ENCODE results near the gene MLPH.
A peak's percentile ranks its signal among the peaks of the same experiment; 100 is the strongest.
"Not testable (repeated sequence)": the region's sequence is repeated elsewhere in the genome, so short reads cannot be mapped to it uniquely, and the experiment has no call there.

Gene MLPH

DNA sequence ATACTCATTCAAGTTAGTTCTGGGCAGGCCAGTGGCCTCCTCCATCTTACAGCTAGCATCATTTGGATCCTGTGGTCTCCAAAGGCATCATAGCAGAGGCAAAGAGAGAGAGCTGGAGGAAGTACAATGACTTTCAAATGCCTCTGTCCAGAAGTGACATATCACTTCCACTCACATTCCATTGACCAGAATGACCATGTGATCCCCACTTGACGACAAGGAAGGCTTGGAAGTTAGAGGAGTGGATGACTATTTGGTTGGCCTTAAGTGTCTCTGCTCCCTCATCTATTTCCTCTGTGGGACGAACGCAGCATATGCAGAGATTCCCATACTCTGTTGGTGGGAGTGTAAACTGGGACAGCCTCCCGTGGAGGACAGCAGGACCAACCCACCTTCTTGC, 27.8 kb upstream of the MLPH start:
- no peak for DNase-seq

DNA sequence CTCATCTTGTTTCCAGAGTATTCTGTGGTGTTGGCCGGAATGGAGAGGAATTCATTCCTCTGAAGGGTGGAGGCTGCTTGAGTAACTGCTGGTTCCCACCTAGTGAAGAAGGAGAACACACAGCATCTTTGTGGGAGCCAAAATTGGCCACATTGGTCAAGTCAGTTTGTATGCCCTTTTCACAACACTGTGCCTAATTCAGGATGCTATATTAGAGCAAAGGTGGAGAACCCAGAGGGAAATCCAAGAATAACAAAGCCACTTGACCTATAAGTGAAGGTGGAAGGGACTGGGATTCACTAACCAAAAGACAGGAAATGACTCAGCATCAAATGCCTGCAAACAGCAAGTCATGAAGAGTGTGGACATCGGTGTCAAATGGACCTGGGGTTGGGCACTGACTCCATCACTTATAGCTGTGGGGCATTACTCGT, 27.3 kb upstream of the MLPH start:
- DNase-seq, result no peak

DNA sequence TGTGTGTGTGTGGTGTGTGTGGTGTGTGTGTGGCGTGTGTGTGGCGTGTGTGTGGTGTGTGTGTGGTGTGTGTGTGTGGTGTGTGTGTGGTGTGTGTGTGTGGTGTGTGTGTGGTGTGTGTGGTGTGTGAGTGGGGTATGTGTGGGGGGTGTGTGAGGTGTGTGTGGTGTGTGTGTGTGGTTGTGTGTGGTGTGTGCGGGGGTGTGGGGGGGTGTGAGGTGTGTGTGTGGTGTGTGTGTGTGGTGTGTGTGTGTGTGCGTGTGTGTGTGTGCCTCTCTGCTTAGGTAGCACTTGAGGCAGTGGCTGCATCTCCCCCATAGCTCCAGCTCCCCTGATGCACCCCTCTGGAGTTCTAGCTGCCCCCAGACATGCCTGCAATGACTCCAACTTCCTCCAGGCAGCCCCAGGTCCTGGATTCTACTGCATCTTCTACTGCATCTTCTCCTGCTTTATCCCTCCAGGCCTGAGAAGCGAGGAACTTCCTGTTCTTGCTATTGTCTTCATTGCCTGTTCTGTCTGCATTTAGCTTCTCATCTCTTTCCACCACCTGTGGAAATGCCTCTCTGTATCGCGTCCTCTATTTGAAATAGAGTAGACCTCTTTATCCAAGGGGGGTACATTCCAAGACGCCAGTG, 22.2 kb upstream of the MLPH start:
- no peak for DNase-seq

DNA sequence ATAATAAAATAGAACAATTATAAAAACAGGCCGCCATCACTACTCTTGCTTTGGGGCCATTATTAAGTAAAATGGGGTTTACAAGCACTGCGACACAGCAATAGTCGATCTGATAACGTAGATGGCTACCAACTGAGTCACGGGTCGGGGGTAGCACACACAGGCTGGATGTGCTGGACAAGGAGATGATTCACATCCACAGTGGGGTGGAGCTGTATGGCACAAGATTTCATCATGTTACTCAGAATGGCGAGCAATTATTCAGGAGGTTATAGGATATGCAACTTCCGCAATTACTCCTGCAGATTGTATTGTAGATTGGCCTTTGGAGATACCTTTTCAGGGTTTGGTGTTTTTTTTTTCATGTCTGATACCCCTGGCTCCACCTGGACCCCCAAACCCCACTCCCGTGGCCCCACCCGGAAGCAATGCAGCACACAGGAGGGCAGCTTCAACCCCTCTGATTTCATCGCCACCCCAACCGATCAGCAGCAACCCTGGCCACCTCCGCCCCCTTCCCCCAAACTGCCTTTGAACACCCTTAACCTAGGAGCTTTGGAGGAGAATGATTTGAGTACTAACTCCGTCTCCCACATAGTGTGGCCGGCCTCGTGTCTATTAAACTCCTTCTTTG, 21.4 kb upstream of the MLPH start:
- no peak for DNase-seq

DNA sequence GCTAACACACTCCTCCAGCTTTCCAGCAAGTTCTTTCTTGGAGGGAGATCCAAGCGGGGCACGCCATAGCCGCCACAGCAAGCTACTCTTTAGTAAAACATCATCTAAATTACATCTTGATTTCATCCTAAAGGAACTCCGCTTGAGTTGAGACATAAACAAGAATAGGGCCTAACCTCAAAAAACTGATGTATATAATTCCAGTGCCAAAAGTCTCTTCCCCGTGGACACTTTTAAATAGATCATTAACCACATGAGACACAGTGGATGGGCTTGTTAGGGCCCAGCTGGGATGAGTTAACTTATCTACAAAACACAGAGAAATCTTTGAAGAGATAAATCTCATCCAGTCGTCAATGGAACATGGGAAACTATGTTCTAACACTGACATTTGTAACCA, 20.8 kb upstream of the MLPH start:
- DNase-seq, result no peak

DNA sequence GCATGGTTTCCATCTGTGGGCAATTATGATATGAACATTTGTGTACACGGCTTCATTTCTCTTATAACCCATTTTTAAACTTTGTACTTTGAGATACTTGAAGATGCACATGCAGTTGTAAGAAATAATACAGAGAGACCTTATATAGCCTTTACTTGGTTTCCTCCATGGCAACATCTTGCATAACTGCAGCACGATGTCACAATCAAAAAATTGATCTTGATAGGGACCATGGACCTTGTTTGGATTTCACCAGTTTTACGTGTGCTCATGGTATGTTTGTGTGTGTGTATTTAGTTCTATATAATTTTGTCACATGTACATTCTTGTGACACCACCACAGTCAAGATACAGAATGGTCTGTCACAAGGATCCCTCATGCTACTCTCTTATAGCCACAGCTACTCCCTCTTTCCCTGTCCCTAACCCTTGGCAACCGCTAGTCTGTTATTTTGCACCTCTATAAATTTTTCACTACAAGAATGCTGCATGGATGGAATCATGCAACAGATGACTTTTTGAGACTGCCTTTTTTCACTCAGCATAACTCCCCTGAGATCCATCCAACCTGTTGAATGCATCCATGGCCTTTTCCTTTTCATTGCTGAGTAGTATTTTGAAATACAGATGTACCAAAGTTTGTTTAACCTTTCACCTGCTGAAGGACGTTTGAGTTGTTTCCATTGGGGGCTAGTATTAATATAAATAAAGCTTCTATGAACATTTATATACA, 19.4 kb upstream of the MLPH start:
- DNase-seq, result no peak

DNA sequence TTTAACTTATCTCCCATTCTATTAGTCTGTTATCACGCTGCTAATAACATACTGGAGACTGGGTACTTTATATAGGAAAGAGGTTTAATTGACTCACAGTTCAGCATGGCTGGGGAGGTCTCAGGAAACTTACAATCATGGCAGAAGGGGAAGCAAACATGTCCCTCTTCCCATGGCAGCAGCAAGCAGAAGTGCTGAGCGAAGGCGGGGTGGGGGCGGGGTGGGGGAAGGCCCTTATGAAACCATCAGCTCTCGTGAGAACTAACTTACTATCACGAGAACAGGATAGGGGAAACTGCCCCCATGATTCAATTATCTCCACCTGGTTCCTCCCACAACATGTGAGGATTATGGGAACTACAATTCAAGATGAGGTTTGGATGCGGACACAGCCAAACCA, 17.6 kb upstream of the MLPH start:
- not testable (repeated sequence) for DNase-seq

DNA sequence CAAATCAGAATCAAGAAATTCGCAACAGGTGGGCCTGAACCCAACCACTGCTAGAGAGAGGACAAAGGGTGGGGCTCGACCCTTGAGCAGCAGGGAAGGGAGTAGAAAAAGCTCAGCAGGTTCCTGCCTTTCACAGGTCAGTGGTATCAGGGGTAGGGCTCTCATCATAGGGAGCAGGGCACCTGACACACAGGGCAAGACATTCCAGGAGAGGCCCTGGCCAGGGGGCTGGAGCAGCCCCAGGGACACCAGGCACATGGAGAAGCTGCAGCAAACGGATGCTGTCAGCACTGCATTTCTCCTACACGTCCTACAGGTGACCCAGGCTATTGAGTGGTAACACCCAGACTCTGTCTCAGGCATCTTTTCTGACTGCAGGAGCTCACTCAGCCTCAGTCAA, 17.2 kb upstream of the MLPH start:
- no peak for DNase-seq

DNA sequence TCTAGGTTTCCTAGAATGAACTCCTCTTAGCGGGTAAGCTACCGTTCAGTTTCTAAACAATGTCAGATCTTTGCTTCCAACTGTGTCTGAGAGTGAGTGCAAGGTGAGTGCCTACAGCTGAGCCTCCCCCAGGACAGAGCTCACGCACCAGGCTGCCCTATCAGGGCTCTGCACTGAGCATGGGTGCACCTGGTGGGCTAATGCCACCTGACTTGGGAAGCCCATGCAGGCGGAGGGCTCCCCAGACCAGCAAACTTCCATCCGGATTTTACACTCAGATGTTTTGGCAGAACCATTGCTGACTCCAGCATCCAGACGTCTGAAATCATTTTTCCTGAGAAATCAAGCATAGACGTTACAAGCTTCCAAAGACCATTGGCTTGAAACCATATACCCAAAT, 16.1 kb upstream of the MLPH start:
- no peak for DNase-seq

DNA sequence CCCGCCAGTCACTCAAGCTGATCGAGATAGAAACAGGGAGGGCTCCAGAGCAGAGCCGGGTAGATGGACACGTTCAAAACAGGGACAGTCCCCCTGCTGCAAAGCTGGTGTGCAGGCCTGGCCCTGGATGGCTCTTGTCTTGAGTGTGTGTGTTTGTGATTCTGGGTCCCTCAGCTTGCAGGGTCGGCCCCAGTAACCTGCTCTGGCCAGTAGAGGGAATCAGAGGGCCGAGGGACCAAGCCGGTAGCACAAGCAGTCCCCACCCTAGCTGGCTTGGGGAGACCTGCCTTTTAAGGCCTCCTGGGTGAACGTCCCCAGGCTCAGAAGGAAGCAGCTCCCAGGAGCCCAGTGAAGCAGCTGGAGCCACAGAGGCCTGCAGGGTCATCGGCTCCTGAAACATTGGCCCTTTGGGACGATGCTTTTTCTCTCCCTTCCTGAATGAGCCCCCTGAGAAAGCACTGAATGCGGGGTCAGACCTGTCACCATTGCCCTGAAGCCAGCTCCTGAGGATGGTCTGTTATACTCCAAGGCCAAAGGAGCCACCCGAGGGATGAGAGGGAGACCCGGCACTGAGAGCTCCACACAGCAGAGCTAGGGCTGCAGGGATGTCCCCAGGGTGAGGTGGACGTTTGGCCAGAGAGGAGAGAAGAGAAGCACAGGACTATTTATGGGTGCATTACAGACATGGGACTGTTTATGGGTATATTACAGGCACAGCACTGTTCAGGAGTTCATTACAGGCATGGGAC, 15.4 kb upstream of the MLPH start:
- peak; percentile 14 for DNase-seq

DNA sequence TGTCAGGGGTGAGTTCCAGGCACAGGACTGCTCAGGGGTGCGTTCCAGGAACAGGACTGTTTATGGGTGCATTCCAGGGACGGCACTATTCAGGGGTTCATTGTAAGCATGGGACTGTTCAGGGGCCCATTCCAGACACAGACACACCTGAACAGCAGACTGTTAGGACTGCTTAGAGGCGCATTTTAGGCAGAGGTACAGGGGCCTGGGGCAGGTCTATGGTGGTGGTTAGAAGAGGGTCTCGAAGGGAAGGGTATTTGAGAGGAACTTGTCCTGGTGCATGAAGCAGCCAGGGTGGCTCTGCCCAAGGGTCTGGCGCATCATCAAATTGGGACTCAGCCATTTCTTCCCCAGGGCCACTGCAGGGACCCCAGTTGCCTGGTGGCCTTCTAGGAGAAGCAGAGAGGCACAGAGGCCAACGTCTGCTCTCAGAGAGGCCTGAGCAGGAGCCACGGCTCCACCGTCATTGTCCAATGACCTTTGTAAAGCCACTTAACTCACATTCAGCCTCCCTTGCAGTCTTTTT, 14.8 kb upstream of the MLPH start:
- no peak for DNase-seq

DNA sequence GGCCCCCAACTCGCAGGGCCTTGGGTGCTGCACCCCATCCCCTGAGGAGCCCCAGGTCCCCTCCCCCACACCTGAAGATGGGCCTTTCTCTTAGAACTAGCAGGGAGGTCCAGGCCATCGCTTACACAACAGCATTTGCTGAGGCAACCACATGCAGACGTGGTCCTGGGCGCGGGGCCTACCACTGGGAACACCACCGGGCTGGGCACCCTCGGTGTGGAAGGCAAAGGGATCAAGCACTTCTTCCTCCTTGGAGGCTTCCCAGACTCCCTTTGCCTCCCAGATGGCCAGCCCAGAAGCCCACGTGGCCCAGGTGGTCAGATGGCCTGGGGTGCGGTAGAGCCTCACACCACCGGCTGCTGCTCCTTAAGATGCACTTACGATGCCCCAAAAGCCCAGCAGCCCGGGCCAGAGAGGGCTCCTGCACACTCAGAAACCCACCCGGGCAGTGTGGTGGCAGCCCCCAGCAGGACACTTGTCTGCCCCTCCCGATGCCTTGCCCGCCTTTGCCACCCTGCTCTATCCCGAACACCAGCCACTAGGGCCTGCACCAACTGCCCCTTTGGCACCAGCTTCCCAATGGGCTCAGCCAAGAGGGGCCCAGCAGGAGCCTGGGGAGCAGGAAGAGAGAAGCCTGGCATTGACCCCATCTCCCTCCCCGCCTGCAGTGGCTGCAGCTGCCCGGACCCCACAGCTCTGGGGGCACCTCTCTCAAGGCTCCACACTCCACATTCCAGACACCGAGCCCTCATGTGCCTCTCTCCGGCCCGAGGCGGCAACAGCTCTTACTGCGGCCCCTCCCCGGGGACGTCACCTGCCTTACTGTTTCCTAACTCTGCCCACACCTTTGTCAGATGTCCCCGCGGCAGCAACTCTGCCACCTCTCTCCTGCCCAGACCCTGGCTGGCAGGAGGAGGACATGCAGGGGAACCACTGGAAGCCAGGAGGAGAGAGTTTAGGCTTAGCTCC, 13.9 kb upstream of the MLPH start:
- no peak for DNase-seq

DNA sequence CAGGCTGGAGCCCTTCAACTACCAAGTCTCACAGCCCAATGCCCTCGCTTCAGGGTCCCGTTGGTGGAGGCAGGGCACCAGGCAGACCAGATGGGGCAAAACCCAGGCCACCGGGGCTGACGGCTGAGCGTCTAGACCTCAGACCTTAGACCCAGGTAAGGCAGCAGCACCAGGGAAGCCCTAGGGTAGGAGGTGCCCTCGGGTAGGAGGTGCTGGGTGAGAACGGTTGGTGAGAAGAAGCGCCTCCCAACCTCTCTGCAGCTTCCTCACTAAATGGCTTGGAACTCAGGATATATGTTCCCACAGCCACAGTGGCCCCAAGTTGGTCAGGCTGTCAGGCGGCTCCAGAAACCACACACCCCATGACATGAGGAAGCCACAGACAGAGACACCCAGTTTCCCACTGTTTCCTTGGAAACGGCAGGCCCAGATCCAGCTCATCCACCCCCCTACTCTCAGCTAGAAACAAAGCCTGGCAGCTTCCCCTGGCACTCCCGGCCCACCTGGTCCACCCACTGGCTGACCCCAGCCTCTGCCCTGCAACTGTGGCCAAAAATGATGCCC, 13.1 kb upstream of the MLPH start:
- DNase-seq, result no peak

DNA sequence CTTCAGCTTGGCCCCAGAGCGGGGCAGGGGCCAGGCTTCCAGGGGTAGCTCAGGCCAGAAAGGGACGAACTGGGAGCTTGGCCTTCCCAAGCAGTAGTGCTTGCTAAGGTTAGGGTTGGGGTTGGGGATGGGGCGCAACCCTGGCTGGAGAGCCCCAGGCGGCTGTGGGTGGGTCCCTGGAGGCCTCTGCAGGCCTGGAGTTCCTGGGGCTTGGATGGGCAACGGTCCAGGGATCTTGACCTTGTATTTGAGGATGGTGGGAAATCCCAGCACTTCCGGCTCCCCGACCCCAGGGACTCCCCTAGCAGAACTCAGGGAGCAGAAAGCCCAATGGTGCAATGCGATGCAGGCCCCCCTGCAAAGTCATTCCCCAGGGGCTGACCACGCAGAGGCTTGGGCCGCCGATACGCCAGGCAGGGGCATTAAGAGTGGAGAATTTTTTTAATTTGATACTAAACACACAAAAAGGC, 12.6 kb upstream of the MLPH start:
- DNase-seq, result no peak

DNA sequence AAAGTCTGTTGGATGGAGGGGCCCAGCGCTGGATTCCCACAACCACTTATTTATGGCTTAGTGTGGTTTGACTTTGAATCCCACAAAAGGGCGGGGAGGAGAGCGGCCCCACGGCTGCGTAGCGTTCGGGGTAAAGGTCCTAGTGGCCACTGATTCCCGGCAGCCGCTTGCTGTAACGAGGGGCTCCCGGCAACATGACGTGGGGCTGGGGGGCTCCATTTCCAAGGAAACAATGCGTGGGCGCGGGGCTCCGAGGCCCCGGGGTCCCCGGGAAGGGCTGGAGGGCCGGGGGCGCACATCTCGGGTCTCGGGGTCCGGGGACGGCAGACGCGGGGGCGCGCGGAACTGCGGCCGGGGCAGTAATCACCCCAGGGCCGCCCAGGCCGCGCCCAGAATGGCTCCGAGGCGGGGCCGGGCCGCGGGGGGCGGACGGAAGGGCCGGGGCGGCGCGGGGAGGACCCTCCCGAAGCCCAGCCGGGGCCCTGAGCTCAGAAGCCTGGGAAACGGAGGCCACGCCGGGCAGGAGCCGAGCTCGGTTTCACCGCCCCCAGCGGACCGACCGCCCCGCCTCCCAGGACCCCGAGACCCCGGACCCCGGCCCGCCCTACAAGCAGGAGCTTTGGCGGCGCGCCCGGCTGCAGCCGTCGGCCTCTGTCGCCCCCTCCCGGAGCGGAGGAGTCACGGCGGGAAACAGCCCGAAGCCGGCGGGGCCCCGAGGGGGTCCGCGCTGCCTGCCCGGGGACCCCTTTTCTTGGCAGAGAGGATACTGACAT, 11.9 kb upstream of the MLPH start:
- peak; percentile 67 for DNase-seq

DNA sequence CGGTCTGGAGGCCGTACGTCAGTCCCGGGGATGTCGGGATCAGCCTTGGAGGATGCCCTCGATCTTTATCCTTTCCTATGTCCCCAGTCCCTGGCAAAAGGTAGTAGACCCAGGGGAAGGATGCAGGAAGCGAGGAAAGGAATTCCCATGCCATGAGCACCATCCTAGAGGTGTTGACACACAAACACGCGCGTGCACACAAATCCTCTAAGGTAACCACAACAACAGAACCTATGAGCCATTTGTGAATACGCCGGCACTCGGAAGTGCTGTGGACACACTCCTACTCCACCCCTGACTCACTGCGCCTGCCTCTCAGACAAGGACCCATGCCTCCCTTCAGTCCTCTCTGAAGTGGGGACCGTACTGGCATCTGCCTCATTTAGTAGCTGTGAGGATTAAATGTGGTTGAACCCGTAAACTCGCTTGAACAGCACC, 11.3 kb upstream of the MLPH start:
- no peak for DNase-seq

DNA sequence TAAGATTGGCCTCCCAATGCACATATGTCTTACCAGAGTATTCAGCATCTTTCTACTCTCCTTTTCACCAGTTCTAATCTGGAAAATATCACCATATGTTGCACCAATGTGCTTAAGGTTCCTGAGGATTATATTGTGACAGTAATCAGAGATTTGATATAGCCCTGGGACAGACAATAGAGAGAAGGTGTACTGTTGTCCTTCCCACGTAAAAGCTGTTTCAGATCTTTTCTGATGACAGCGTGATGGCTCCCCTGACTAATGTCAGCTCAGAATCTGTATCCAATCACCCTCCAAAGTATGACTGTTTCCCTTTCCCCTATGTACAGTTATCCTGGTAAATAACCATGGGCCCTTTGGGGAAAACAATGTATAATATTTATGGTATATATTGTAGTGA, 9.0 kb upstream of the MLPH start:
- no peak for DNase-seq

DNA sequence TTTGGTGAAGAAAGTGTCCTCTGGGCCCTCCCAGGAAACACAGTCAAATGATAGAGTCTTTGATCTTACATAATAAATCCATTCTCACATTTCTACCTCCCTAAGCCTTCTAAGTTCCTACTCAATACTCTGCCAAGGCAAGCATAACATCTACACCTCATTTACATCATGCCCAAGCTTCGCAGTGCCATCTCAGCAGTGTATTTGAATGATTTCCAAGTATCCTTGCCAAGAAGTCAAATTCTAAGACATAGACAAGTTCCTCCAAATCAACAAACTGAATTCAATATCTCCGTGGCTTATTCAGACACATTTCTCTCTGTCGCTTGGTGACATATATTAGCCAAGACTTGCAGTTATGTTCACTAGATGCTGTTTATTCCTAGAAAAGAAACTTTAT, 8.1 kb upstream of the MLPH start:
- no peak for DNase-seq

DNA sequence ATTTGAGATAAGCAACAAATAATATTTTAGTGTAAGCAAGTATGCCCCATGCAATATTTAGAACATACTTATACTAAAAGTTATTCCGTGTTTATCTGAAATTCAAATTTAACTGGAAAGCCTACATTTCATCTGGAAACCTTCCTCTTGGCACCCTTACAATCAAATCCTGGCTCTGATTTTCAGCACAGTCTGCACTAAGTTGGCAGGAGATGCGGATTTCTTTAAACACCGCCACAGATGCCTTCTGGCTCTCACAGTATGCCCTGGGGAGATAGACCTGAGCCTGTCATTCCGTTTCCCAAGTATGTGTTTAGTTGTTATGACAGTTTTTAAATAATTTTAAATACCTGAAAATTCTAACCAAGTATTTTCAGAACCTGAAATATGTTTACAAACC, 7.3 kb upstream of the MLPH start:
- peak; percentile 76 for DNase-seq

DNA sequence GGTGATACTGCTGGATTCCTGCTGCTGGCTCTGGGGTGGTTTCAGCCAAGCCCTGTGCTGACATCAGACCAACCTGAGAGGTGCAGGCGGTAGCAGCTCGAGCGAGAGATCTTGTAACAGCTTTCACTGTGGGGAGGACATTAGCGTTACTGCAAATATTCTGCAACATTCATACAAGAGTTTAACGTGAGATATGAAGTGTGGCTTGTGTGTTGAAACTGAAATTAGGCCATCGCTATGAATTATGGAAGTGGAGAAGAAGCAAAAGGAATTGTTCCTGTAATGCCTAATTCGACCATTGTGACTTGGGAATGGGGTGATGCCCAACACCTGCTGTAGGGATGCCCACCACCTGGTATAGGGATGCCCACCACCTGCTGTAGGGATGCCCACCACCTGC, 6.5 kb upstream of the MLPH start:
- no peak for DNase-seq

DNA sequence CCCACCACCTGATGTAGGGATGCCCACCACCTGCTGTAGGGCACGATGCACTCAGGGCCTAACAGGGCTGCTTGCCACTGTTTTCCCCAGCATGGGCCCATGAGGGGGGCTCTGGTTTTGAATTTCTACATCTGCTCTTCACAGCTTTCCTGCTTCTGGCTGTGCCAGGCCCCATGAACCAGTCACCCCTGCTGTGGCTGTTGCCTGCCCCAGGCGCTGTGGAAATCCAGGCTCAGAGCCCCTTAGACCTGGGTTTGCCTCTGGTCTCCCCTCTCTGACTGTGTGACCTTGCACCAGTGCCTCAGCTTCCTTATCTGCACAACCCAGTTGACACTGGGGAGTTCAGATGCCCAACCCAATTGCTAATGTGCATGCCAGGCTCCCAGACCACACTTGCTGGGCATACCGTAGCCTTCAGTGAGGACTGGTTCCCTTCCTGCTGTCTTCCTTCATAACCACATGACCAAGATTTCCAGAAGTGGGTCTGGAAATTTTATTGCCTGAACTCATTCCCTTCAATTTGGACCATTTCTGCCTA, 6.0 kb upstream of the MLPH start:
- no peak for DNase-seq
